ENCODE results near the gene ASB16.
"Not testable (repeated sequence)": the region's sequence is repeated elsewhere in the genome, so short reads cannot be mapped to it uniquely, and the experiment has no call there.

The ASB16 gene

DNA sequence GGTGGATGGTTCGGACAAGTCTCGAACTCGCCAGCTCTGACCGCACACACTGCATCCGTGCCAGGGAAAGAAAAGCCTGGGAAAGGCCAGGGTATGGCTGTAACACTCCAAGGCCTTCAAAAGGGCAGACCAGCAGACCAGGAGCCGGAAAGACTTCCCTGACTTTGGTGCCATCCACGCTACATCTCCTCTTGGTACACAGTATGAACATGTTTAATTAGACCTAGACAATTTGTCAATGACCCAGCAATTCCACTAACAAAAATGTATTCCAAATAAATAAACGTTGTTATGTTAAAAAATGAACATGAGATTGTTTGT lies 46.4 kb upstream of the ASB16 start:
- no peak for DNase-seq (ENCODE audit: low read depth)
- TF ChIP-seq, protein P1, sequence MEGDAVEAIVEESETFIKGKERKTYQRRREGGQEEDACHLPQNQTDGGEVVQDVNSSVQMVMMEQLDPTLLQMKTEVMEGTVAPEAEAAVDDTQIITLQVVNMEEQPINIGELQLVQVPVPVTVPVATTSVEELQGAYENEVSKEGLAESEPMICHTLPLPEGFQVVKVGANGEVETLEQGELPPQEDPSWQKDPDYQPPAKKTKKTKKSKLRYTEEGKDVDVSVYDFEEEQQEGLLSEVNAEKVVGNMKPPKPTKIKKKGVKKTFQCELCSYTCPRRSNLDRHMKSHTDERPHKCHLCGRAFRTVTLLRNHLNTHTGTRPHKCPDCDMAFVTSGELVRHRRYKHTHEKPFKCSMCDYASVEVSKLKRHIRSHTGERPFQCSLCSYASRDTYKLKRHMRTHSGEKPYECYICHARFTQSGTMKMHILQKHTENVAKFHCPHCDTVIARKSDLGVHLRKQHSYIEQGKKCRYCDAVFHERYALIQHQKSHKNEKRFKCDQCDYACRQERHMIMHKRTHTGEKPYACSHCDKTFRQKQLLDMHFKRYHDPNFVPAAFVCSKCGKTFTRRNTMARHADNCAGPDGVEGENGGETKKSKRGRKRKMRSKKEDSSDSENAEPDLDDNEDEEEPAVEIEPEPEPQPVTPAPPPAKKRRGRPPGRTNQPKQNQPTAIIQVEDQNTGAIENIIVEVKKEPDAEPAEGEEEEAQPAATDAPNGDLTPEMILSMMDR (IDR thresholded peaks at IDR 0.05; ENCODE audit: insufficient read depth, low read depth, low read length, missing control alignments) = no peak
- H3K4me3 ChIP-seq (ENCODE audit: low read depth, low read length) = peak overlapping the region; percentile 76

DNA sequence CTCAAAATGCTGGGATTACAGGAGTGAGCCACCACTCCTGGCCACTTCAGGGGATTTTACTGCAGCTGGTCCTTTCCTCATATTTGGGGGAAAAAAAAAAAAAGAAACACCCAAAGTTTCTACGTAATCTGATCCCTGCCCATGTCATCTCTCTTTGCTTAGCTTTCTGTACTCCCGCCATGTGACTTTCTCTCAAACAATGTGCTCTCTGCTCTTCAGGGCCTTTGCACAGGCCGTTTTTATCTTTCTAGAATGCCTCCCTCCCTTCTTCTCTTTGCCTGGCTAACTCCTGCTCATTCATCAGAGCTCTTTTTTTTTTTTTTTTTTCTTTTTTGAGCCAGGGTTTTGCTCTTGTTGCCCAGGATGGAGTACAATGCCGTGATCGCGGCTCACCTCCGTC lies 42.1 kb upstream of the ASB16 start:
- DNase-seq (ENCODE audit: low read depth) = no peak
- TF ChIP-seq, protein P1 (IDR thresholded peaks at IDR 0.05; ENCODE audit: insufficient read depth, low read depth, low read length, missing control alignments) = no peak
- H3K4me3 ChIP-seq (ENCODE audit: low read depth, low read length) = no peak overlapping the region

DNA sequence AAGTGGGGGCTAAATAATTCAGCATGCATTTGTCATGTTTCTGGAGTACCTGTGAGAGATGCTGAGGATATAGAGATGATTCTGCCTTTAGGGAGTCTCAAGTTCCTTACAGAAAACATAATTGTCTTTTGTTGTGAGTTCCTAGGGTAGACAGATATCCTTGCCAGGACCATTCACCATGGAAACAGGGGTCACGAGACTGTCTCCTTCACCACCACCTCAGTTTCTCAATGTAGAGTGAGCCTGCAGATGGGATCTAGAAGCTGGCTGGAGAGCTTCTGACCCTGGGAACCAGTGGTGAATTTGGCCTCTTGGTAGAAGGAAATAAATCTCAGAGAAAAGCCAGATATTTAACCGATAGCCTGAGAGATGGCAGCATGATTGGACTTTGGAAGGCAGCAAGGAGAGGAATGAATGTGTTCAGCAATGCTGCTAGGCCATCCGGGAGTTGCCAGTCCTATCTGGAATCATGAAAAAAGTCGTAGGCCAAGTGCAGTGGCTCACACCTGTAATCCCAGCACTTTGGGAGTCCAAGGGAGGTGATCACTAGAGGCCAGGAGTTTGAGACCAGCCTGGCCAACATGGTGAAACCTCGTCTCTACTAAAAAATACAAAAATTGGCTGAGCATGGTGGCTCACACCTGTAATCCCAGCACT lies 39.7 kb upstream of the ASB16 start:
- no peak overlapping the region for H3K4me3 ChIP-seq (ENCODE audit: low read depth, low read length)
- no peak for DNase-seq (ENCODE audit: low read depth)
- TF ChIP-seq, protein P1 (IDR thresholded peaks at IDR 0.05; ENCODE audit: insufficient read depth, low read depth, low read length, missing control alignments) = no peak

DNA sequence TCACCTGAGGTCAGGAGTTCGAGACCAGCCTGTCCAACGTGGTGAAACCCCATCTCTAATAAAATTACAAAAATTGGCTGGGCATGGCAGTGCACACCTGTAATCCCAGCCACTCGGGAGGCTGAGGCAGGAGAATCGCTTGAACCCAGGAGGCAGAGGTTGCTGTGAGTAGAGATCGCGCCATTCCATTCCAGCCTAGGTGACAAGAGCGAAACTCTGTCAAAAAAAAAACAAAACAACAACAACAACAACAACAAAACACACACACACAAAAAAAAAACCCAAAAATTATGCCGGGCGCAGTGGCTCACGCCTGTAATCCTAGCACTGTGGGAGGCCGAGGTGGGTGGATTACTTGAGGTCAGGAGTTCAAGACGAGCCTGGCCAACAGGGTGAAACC lies 39.1 kb upstream of the ASB16 start:
- not testable (repeated sequence) for H3K4me3 ChIP-seq (ENCODE audit: low read depth, low read length); DNase-seq (ENCODE audit: low read depth)

DNA sequence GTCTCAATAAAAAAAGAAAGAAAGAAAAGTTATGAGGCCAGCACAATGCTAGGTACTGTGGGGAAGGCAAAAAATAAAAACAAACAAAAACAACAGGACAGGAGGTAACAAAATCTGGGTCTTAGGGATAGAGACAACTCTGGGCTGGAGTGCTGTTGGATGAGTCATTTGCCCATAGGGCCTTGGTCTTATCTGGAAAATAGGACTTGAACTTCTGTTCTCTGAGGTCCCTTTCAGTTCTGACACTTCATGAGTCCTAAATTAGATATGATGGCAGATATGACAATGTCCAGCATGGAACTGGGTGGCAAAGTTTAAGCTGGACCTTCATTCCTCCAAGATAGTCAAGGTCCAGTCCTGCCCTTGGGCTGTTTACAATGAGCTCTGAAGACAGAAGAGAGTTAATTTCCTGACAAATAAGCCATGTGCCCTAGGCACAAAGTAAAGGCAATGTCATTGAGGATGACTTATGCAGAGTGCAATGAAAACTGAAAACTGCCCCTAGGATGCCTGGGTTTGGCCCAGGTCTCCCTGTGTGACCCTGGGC lies 38.2 kb upstream of the ASB16 start:
- no peak overlapping the region for H3K4me3 ChIP-seq (ENCODE audit: low read depth, low read length)
- TF ChIP-seq, protein P1 (IDR thresholded peaks at IDR 0.05; ENCODE audit: insufficient read depth, low read depth, low read length, missing control alignments) = no peak
- peak; percentile 52 for DNase-seq (ENCODE audit: low read depth)

DNA sequence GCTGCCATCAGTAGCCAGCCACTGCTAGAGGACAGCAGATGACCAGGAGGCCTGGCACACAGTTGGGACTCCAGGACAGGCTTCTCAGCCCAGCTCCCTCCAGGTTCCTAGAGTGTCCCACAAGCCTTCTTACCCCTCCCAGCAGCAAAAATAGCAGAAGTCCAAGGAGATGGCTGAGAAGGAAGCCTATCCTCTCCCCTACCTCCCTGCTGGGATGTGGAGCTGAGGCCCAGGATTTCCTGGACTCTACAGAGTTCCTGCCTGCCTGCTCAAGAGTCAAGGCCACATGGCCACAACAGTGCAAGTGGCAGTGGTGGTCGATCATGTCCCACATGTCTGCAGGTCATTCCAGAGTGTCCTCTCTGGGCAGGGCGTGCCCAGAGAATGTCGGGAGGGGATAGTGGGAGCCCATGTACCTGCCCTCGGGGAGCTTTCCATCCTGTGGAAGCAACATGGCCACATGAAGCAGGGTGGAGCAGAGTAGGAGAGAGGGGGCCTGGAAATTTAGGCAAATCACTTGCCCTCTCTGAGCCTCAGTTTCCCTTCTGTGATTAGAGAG lies 36.5 kb upstream of the ASB16 start:
- H3K4me3 ChIP-seq (ENCODE audit: low read depth, low read length) = no peak overlapping the region
- DNase-seq (ENCODE audit: low read depth) = no peak
- TF ChIP-seq, protein P1 (IDR thresholded peaks at IDR 0.05; ENCODE audit: insufficient read depth, low read depth, low read length, missing control alignments) = no peak

DNA sequence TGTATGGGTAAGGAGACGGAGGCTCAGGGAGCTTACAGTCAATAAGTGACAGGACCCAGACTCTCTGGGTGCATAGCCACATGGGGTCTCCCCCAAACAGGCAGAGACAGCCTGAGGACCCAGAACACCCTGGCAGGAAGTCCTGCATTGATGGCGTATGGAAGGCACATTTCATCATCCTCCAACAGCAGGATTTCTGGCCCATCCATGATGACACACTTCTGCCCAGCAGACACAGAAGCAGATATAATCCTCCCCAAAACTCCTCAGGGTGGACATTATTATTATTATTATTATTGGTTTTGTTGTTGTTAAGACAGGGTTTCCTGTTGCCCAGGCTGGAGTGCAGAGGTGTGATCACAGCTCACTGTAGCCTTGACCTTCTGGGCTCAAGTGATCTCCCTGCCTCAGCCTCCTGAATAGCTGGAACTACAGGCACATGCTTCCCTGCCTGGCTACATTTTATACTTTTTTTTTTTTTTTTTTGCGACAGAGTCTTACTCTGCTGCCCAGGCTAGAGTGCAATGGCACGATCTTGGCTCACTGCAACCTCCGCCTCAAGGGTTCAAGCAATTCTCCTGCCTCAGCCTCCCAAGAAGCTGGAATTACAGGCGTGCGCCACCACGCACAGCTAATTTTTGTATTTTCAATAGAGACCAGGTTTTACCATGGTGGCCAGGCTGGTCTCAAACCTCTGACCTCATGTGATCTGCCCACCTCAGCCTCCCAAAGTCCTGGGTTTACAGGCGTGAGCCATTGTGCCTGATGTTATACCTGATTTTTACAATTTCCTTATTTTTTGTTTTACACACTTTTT lies 35.5 kb upstream of the ASB16 start:
- TF ChIP-seq, protein P1 (IDR thresholded peaks at IDR 0.05; ENCODE audit: insufficient read depth, low read depth, low read length, missing control alignments) = no peak
- no peak overlapping the region for H3K4me3 ChIP-seq (ENCODE audit: low read depth, low read length)
- no peak for DNase-seq (ENCODE audit: low read depth)
